GM18867 (cell line): Measurements from ENCODE around the gene ZFP14.

Experiments used
- ATAC-seq: cut with Tn5 transposase; IDR thresholded peaks from one replicate; pipeline ENCODE4 v1.9.1; 2021; ENCODE audit warnings: mild to moderate bottlenecking, moderate library complexity; ENCODE audit not compliant: unreplicated experiment

ZFP14 gene

DNA sequence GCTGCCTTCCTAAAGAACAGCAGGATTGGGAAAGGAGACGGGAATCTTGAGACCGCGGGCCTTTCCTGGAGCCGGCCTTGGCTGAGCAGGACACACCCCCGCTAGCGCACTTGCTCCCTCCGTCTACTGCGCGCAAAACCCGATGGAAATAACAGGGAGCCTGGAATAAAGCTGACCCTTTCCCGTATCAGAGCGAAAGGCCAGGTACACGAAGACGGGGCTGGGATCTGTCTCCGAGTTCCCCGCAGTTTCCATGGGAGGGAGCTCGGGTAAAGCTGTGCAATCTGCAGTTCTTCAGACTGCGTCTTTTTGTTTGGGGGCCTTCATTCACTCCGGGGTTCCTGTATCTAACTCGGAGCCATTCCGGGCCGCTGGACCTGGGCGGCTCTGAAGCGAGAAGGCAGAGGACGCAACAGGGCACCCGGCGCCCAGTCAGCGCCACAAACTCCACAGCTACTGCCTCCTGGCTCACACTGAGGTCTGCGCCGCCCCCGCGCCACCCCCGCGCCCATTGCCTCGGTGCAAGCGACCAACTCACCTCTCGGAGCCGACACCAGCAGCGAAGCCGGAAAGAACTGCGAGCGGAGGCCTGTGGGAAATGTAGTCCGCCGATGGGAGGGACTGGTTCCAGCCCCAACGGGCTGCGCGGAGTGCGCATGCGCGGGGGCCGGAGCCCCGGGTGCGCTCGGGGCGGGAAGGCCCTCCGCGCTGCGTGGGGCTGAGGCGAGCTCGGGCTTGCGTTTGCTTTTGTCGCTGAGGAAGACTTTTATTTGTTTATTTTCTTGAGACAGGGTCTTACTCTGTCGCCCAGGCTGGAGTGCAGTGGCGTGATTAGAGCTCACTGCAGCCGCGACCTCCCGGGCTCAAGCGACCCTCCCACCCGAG is at the start of gene ZFP14:
ZFP14 (minus strand) TSS at position 577 of the 885 bp plus-strand sequence. CDS start 11,309 bp downstream, outside the sequence.
- peak; percentile 97 for ATAC-seq

DNA sequence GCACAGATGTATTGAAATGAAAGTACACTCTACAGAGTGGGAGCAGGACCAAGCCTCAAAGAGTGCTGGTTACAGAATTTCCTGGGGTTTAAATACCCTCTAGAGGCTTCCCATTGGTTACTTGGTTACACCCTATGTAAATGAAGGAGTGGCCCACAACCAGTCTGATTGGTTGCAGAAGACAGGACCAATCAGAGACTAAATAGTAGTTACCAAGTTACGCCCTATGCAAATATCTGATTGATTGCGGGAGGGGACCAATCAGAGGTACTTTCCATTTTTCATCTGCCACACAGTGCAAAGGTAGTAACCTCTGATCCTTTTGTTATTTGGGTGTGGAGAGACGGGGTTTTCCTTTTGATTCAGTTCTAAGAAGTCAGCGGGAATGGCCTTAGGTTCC is 44.9 kb upstream of the ZFP14 start:
- no peak for ATAC-seq

DNA sequence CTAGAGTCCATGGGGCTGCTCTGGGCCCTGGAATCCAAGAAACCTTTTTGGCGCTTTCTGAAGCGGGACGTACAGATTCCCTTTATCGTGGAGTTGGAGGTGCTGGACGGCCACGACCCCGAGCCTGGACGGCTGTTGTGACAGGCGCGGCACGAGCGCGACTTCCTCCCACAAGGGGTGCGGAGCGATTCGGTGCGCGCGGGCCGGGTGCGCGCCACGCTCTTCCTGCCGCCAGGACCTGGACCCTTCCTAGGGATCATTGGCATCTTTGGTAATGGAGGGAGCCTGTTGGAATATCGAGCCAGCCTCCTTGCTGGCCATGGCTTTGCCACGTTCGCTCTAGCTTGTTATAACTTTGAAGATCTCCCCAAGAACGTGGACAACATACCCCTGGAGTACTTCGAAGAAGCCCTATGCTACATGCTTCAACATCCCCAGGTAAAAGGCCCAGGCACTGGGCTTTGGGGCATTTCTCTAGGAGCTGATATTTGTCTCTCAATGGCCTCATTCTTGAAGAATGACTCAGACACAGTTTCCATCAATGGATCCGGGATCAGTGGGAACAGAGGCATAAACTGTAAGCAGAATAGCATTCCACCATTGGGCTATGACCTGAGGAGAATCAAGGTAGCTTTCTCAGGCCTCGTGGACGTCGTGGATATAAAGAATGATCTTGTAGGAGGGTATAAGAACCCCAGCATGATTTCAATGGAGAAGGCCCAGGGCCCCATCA is 42.9 kb upstream of the ZFP14 start:
- ATAC-seq = no peak

DNA sequence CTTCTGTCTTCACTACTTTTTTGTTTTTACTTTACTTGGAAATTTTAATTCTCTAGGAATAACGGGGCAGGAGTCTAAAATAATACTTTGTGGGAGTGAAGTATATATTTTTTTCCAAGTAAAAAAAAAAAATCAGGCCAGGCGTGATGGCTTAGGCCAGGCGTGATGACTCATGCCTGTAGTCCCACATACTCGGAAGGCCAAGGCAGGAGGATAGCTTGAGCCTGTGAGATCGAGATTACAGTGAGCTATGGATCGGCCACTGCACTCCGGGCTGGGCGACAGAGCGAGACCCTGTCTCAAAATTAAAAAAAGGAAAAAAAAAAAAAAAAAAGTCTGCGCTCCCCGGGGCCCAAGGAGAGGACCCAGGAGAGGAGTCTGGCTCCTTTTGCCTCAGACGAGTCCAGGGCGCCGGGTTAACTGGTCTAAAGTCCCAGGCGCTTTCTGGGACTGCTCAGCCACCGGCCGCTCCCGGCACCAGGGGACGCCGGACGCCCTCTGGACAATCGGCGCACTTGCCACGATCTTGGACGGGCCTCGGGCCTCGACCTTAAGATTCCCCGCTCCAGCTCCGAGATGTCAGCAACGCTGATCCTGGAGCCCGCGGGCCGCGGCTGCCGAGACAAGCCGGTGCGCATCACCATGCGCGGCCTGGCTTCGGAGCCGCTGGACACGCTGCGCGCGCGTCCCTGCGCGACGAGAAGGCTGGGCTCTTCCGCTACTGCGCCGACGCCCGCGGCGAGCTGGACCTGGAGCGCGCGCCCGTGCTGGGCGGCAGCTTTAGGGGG is 42.2 kb upstream of the ZFP14 start:
- ATAC-seq = no peak

DNA sequence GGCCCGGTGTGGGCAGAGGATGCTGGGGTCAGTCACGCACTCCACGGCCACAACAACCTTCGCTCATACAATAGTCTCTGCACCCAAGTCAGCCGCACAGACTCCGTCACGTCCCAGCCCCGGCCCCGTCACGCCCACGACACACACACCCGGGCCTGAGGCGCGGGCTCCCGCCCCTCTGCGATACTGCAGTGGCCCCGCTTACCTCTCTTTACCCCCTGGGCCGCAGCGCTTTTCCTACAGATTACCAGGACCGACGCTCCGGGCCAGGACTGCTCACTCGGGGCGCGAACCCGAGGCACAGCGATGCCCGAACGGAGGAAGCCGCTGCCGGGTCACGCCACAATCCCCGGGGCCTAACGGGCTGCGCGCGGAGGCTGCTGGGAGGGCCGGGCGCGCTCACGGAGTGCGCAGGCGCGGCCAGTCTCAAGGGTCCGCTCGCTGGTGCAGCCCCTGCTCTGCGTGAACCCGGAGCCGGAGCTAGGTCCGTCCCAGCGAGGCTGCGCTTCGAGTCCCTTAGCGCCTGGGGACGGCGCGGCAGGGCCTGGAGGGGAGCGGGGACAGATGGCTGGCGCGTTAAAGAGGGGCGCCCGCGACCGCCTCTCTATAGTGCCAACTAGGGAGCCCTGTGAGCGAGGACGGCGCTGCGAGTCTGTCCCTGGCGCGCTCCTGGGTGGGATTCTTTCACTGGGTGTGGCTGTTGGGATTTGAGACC is 39.4 kb upstream of the ZFP14 start, which contains the start of gene ZFP82:
ZFP82 (minus strand) TSS at position 358 of the 715 bp plus-strand sequence. CDS start 8,855 bp downstream, outside the sequence.
- peak; percentile 90 for ATAC-seq

DNA sequence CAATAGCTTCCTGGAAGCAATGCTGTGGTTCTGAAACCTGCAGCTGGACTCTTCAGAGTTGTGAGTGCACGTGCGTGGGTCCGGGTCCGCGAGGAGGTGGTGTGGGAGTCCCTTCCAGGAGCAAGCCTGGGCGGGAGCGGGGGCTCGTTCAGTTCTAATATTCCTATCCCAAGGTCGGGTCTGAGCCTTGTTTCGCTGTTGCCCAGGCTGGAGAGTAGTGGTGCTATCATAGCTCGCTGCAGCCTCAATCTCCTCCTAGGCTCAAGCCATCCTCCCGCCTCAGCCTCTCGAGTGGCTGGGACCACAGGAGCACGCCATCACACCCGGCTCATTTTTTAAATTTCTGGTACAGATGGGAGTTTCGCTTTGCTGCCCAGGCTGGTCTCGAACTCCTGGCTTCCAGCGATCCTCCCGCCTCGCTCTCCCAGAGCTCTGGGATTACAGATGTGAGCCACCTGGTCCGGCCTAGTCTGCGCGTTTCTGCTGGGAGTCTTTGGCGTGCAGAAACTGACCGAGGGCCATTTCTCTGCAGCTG is 38.8 kb upstream of the ZFP14 start:
- ATAC-seq = no peak

DNA sequence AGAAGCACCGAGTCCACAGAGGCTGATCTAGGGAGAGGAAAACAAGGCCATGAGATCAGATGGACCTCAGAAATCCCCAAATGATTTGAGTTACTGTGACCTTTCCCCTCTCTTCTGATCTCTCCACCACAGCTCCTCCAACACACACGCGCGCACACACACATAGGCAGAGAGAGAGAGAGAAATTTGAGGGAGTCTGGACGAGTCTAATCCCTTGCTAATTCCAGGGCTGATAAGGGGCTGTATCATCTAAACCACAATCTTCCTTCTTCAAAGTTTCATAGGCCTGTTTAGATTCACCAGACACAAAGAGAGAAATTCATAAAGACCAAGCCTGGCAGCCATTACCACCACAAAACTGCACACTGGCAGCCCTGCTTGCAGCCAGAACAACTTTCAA is 30.8 kb upstream of the ZFP14 start:
- no peak for ATAC-seq

DNA sequence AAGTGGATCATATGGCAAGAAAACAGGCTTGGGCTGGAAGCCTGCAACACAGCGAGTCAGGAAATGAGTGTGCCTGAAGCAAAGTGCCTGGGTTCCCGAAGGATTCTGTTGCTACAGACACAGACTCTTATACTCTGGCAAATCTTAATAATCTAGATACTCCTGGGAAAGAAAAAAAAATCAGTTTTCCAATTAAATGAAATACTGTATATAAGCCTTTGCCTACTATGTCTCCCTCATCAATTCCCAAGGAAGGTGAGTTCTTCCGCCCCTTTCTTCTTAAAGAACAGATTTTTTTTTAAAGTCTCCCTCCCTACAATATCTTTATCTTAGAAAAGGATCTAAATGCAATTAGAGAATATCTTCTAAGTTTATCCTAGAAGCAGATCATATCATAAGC is 29.1 kb upstream of the ZFP14 start:
- no peak for ATAC-seq

DNA sequence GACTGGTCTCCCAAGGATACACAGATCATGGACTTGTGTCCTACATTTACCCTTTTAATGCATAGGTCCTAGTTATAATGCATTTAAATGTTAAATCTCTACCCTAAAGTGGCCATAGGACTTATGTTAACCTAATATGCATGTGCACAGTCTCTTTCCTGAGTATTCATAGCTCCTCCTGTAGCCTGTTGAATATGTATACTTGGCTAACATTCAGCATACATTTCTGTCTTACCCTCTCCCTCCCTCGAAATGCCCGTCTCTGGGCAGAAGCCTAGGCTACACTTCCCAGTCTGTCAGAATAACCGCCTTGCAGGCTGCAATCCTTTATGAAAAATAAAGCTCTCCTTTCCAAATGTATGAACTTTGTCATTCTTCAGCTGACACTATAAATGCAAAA is 25.5 kb upstream of the ZFP14 start:
- ATAC-seq = no peak

DNA sequence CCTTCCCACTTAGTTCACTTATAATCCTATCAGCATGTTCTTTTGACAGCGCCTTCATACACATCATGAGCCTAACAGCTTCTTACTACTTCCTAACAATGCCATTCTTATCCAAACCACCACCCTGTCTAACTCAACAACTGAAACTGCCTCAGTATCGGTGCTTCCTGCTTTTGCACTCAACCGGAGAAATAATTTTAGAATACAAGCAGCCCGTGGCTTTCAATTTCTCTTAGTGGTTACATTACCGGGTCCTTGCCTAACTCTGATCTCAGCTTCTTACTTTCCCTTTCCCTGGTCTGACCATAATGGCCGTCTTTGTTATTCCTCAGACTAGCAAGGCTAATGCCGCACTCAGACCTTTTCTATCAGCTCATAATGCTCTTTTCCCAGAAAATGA is 22.5 kb upstream of the ZFP14 start:
- ATAC-seq = no peak

DNA sequence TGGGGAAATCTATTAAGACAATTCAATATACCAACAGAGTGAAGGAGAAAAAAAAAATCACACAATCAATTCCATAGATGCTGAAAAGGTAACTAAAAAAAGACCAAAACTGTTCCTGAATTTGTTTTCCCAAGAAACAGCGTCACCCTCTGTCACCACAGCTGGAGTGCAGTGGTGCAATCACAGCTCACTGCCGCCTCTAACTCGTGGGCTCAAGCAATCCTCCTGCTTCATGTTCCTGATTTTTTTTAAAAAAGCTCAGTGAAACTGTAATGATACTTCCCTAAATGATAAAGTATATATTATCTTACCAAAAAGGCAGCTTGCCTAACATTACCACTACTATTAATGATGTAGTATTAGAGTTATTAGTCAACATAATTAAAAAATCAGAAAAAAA is 19.6 kb upstream of the ZFP14 start:
- ATAC-seq = no peak

DNA sequence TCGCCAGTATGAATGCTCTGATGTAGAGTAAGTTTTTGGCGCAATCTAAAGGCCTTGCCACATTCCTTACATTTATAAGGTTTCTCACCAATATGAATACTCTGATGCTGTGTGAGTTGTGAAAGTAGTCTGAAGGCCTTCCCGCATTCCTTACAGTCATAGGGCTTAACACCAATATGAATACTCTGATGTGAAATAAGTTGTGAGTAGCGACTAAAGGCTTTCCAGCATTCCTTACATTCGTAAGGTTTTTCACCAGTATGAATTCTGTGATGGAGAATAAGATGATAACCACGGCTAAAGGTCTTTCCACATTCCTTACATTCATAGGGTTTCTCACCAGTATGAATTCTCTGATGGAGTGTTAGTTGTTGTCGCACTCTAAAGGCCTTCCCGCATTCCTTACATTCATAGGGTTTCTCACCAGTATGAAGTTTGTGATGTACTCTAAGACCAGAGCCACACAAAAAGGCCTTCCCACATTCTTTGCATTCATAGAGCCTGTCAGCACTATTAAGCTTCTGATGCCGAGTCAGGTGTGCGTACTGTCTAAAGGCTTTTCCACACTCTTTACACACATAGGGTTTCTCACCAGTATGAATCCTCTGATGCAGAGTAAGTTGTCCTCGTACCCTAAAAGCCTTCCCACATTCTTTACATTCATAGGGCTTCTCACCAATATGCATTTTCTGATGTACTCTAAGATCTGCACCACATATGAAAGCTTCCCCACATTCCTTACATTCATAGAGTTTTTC is 14.1 kb upstream of the ZFP14 start:
- no peak for ATAC-seq

DNA sequence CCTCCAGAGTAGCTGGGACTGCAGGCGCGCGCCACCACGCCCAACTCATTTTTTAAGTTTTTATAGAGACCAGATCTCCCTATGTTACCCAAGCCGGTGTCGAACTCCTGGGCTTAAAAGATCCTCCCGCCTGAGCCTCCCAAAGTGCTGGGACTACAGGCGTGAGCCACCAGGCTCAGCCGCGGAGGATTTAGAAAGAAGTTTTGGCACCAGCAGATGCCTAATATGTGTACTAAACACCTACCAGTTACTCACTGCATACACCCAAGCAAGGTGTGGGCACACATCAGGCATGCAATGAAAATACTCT is 464 bp upstream of the ZFP14 start:
- ATAC-seq = no peak

DNA sequence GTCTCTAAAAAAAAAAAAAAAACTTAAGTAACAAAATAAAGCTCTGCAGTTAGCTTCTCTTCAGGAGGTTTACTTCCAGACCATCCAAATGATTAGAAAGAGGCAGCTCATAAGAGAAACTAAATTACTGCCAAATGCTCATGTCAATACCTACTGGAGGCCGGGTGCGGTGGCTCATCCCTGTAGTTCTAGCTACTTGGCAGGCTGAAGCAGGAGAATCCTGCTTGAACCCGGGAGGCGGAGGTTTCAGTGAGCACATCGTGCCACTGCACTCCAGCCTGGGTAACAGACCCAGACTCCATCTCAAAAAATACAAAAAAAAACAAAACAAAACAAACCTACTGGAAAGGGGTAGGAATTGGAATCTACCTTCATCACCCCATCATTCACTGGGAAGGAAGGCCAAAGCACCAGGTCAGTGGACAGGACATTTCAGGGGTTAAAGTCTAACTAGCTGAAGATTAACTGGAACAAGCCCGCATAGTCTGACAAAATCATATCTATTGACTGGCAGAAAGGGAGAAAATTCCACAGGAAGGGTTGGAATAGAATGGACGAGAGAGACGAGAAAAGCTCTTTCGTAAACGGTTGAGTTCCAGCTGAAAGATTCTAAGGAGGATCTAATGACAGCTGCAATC is 1.3 kb downstream of the ZFP14 start:
- no peak for ATAC-seq

DNA sequence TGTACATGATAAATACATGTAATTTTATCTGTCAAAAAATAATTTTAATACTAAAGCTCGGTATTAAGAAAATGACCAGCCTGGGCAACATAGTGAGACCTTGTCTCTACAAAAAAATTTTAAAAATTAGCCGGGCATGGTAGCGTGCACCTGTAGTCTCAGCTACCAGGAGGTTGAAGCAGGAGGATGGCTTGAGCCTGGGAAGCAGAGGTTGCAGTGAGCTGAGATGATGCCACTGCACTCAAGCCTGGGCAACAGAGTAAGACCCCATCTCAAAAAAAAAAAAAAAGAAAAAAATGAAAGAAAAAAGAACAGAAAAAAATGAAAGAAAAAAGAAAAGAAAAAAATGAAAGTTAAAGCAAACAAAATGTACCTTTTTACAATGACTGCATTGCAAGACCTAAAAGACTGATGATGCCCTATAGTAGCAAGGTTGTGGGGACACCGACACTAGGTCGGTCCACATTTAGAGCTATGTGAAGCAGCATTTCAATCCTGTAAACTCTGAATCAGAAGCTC is 5.3 kb downstream of the ZFP14 start:
- ATAC-seq = no peak

DNA sequence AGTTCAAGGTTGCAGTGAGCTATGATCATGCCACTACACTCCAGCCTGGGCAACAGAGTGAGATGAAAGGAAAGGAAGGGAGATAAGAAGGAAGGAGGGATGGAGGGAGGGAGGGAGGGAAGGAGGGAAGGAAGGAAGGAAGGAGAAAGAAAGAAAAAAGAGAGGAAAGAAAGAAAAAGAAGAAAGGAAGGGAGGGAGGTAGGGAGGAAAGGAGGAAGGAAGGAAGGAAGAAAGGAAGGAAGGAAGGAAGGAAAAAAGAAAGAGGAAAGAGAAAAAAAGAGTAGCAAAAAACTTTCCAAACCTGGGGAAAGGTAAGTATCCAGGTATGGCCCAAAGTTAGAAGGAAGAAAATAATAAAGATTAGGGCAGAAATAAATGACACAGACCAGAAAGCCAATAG is 7.1 kb downstream of the ZFP14 start:
- ATAC-seq = no peak

DNA sequence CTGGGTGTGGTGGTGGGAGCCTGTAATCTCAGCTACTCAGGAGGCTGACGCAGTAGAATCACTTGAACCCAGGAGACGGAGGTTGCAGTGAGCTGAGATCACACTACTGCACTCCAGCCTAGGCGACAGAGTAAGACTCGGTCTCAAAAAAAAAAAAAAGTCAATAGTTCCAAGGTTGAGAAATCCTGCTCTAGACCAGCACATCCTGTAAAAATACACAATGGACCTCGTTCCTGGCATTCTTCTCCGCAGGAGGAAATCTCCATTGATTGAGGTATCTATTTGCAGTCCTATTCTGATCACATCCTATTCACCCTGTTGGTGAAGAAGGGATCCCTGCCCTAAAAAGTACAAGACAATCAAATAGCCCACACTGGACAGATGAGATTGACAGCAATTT is 15.2 kb downstream of the ZFP14 start:
- no peak for ATAC-seq

DNA sequence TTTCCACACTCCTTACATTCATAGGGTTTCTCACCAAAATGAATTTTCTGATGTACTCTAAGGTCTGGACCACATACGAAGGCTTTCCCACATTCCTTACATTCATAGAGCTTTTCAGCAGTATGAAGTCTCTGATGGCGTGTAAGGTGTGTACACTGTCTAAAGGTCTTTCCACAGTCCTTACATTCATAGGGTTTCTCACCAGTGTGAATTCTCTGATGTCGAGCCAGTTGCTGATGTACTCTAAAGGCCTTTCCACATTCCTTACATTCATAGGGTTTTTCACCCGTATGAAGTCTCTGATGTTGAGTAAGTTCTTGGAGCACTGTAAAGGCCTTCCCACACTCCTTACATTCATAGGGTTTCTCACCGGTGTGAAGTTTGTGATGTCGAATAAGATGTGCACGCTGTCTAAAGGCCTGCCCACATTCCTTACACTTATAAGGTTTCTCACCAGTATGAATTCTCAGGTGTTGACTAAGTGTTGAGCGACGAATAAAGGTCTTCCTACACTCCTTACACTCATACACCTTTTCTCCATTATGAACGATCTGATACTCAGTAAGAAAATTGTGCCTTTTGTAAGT is 38.1 kb downstream of the ZFP14 start:
- no peak for ATAC-seq
